ENCODE data around the gene TBC1D10B. TPM values are rescaled to one million over a fixed set of nuclear protein-coding genes. Genes with fewer than 3 reads are reported as not detected.

TBC1D10B gene
- total RNA-seq, 4 donors from 2014 or later: 26.6 to 38.1 (median 33.5) TPM

DNA sequence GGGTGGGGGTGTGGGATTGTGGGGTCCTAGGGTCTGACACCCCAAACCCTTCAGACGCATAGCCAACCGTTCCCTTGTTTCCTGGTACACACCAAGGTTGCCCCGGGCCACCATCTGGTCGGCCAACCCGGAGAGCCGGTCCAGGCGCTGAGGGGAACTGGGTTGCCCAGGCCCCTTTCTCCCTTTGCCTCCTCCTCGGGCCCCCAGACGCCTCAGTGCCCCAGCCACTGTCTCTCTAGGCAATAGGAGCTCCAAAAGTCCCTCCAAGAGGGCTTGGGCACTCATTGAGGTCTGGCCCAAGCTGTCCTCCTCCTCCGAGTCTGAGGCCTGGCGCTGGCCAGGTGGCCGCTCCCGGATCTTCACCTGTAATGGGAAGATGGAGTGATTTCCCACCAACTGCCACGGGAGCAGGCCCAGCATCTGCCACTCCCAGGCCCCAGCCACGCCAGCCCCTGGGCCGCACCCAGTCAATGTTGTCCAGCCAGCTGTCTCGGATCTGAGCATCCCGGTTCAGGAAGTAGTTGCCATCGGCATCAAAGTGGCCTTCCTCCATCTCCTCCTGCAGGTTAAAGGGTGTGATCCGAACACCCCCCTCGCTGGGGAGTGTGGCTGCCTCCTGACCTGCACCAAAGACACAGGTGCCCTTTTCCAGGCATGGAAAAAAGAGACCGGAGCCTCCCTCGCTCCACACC, 16.7 kb downstream of the TBC1D10B start:
- H3K4me3 ChIP-seq (replicated peaks in 1 of 3): peak overlapping the region in 1 of 3 donors; percentile 93
- H3K9me3 ChIP-seq: no peaks in the 10 kb centered on the region
- TF ChIP-seq POLR2A (IDR thresholded peaks at IDR 0.05): no peak
- TF ChIP-seq, protein P1, sequence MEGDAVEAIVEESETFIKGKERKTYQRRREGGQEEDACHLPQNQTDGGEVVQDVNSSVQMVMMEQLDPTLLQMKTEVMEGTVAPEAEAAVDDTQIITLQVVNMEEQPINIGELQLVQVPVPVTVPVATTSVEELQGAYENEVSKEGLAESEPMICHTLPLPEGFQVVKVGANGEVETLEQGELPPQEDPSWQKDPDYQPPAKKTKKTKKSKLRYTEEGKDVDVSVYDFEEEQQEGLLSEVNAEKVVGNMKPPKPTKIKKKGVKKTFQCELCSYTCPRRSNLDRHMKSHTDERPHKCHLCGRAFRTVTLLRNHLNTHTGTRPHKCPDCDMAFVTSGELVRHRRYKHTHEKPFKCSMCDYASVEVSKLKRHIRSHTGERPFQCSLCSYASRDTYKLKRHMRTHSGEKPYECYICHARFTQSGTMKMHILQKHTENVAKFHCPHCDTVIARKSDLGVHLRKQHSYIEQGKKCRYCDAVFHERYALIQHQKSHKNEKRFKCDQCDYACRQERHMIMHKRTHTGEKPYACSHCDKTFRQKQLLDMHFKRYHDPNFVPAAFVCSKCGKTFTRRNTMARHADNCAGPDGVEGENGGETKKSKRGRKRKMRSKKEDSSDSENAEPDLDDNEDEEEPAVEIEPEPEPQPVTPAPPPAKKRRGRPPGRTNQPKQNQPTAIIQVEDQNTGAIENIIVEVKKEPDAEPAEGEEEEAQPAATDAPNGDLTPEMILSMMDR (IDR thresholded peaks at IDR 0.05): no peak
- 92 to 93% methylated on average over 18 to 23 of the region's 23 CpGs for WGBS, 2 donors
- peaks cover 20 to 30% of the 10 kb centered on the region in 2 donors for H3K36me3 ChIP-seq
- peak overlapping the region in 2 of 3 donors; percentile 95 to 96 for H3K27ac ChIP-seq
- H3K4me1 ChIP-seq: peaks cover 51 to 60% of the 10 kb centered on the region in 2 donors
- no peak for DNase-seq
- no peaks in the 10 kb centered on the region for H3K27me3 ChIP-seq
- intact Hi-C loops (cut with DNase I): no loop called here

DNA sequence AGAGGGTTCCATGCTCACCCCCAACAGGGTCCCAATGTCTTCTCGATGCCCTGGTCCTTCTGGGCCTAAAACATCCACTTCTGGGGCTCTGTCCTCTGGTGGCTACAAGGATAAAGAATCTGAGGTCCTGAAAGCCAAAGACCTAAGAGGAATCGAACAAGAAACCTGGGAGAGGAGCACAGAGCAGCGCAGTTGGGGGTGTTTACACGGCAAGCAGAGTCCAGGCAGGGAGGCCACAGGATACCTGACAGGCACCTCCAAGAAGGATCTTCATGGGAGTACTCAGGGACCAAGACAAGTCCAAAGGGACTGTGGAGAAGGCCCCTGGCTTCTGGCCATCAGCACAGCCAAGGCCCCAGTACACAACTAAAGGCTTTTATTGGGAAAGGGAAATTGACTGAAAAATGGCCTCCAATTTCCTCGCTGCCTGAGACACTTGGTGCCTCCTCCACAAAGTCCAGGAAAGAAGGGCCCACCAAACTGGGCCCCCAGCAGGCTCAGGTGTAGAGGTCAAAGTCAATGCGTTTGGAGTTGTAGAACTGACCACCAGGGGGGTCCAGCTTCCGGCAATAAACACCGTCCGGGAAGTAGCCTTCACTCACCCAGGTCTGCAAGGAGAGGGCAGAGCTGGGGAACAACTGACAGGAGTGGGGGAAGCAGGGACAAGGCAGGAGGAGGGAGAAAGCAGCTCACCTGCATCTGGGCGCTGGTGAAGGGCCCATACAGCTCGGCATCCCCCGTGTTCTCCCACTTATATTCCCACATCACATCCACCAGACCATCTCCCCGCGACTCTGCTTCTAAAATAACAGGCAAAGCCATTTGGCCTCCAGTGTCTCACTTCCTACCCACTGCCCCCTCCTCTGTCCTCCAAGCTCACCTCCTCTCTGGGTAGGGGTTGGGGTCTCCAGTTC, 17.5 kb downstream of the TBC1D10B start:
- H3K27ac ChIP-seq: peak overlapping the region; percentile 44 to 96 (median 95)
- no peaks in the 10 kb centered on the region for H3K27me3 ChIP-seq
- peaks cover 51 to 60% of the 10 kb centered on the region in 2 donors for H3K4me1 ChIP-seq
- no peak overlapping the region for H3K4me3 ChIP-seq (replicated peaks in 1 of 3)
- peaks cover 12 to 21% of the 10 kb centered on the region in 2 donors for H3K36me3 ChIP-seq
- no peaks in the 10 kb centered on the region for H3K9me3 ChIP-seq
- WGBS, 2 donors: 83 to 87% methylated on average over 11 to 14 of the region's 14 CpGs
- intact Hi-C loops (cut with DNase I): no loop called here
- DNase-seq: no peak
- TF ChIP-seq, protein P1 (IDR thresholded peaks at IDR 0.05): no peak
- TF ChIP-seq POLR2A (IDR thresholded peaks at IDR 0.05): no peak

DNA sequence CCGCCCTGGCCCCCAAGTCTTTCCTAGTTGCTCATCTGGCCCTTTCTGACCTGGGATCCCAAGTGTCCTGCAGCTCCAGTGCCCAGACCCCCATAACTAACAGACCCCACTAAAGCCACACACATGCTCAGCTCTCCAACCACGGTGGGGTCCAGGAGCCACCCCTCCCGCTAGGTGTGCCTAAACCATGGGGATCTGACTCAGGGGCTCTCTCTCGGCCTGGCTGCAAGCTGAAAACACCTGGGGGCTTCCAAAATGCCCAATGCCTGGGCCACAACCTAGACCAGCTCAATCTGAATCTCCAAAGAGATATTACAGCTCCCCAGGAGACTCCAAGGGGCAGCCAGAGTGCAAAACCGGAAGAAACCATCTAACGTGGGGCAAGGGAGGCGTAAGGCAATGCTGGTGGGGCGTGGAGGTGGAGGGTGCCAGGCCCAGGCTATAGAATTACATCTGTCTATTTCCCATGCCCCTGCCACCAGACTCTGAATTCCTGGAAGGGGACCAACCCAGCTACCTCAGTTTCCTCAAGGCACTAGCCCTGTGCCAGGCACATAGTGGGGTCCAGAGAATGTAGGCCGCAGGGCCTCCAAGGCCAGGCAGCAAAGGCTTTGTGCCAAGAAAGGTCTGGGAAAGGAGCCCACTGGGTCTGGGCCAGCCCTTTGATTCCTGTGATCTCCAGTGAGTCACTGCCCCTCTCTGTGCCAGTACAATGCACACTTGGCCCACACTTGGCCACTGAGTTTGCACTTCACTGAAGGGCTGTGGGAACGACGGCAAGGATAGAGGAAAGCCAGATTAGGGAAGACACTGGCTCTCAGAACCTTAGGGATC, 18.5 kb downstream of the TBC1D10B start:
- H3K36me3 ChIP-seq: peaks cover 8 to 14% of the 10 kb centered on the region in 2 donors
- H3K27ac ChIP-seq: peak overlapping the region; percentile 62 to 96 (median 95)
- WGBS, 2 donors: 47 to 59% methylated on average over 8 to 11 of the region's 11 CpGs
- peaks cover 51 to 57% of the 10 kb centered on the region in 2 donors for H3K4me1 ChIP-seq
- no peak for TF ChIP-seq POLR2A (IDR thresholded peaks at IDR 0.05)
- TF ChIP-seq, protein P1 (IDR thresholded peaks at IDR 0.05): no peak
- DNase-seq: peak; percentile 95 to 97
- no peaks in the 10 kb centered on the region for H3K27me3 ChIP-seq
- H3K4me3 ChIP-seq (replicated peaks in 1 of 3): no peak overlapping the region
- intact Hi-C loops (cut with DNase I): no loop called here
- no peaks in the 10 kb centered on the region for H3K9me3 ChIP-seq

DNA sequence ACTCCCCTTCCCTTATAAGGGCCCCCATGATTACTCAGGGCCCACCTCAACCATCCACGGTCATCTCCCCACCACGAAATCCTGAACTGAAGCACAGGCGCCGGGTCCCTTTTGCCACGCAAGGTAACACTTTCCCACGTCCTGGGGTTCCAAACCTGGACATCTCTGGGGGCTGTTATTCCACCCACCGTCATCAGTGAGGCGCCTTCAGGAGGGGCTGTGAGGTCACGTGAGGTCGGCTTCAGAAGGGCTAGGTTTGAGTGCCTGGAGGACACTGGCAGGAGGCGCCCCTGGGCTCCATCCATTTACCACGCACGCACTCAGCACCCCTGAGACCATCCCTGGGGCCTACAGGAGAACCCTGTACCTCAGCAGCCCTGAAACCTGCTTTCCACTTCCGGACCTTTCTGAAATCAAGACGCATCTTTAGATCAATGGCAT, 19.3 kb downstream of the TBC1D10B start:
- Histone ChIP-seq H3K4me1 (peaks cover 45 to 49% of the 10 kb centered on the region in 2 donors), H3K36me3 (peaks cover 8 to 14% of the 10 kb centered on the region in 2 donors), H3K27ac (peak overlapping the region in 1 of 3 donors; percentile 79), H3K27me3 (no peaks in the 10 kb centered on the region), H3K4me3 (replicated peaks in 1 of 3) (no peak overlapping the region), H3K9me3 (no peaks in the 10 kb centered on the region)
- DNase-seq: no peak
- WGBS, 2 donors: 92 to 95% methylated on average over 15 of the region's 15 CpGs
- no peak for TF ChIP-seq POLR2A (IDR thresholded peaks at IDR 0.05)
- TF ChIP-seq, protein P1 (IDR thresholded peaks at IDR 0.05): no peak
- intact Hi-C loops (cut with DNase I): no loop called here
